GM19099 (cell line): Measurements from ENCODE around the gene CTDNEP1.
A peak's percentile ranks its signal among the peaks of the same experiment; 100 is the strongest.

ENCODE experiments used
- POLR2A ChIP-seq: IDR thresholded peaks from 3 replicates; pipeline ENCODE4 v1.6.1; 2011; ENCODE audit warnings: low read depth; ENCODE audit not compliant: insufficient read length; ENCODE audit errors: extremely low read depth

Gene CTDNEP1

GRCh38 chr17:7205561-7205960 lies 46.0 kb downstream of the CTDNEP1 start:
- no peak for TF ChIP-seq POLR2A

DNA sequence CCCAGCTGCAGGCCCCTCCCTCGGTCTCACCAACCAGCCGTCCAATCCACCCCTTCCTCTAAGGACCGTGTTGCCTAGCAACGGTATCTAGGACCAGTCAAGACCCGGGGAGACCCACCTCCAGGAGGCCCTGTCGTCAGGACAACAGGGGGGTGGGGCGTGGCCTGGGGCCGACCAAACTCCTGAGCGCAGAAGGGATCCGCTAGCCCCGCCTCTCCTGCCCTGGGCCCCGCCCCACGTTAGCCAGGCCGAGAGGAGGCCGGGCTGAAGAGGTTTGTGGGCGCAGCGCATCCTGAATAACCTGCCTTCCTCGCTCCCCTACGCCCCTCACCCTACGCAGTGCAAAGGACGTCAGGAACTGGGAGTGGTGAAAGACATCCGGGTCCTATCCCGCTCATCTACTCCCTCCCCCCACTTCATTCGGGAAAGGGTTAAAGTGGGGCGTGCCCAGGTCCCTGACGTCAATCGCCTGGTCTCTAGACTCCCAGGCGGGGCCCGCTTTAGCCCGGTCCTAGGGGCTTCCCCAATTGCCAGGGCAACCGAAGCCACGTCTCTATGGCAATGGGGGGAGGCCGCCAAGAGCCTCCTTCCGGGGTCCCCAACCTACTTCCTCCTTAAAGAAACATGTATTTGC lies 46.6 kb downstream of the CTDNEP1 start:
- TF ChIP-seq POLR2A: peak; percentile 41

- no peak for TF ChIP-seq POLR2A
These were observed 47.2 kb downstream of the CTDNEP1 start for GRCh38 chr17:7204336-7204735.

DNA sequence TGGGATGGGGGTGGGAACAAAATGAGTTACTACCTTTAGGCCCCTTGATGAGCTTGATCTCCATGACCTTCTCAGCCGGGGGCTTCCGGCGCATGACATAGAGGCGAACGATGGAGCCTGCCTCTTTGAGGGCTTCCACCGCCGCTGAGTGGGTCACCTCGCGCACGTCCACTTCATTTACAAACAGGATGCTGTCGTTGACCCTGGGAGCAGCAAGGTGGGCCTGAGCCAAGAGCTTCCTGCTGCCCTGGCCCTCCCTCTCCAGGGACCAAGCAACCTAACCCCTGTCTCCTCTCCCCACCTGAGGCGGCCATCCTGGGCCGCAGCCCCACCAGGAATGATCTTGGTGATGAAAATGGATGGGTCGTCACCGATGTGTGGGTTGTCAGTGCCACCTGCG lies 48.1 kb downstream of the CTDNEP1 start:
- no peak for TF ChIP-seq POLR2A

DNA sequence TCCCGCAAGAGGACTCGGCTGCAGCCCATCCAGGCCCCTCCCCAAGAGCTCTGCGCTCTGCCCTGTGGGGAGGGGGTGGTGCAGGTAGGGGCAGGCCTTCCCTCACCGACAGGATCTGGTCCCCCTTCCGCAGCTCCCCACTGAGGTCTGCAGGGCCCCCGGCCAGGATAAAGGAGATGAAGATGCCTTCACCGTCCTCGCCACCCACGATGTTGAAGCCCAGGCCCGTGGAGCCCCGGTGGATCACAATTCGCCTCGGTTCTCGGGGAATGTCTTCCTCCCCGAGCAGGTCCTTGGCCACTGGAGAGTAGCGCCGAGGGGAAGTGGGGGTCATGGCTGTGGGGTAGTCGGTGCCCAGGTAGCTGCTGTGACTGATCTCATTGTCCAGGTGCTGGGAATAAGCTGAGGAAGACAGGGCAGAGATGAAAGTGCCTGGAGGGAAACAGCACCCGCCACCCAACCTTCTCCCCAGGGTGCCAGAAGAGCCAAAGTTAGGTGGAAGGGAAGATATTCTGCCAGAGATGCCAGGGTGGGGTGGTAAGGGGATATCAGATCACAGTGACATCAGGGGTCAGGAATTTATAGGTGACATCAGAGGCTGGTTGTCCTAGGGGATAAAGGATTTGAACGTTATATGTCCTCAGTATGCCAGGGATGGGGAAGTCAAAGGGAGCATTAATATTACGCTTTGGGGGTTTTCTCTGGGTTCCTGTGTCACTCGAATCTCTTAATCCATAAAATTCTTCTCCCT lies 54.7 kb downstream of the CTDNEP1 start:
- TF ChIP-seq POLR2A: no peak

DNA sequence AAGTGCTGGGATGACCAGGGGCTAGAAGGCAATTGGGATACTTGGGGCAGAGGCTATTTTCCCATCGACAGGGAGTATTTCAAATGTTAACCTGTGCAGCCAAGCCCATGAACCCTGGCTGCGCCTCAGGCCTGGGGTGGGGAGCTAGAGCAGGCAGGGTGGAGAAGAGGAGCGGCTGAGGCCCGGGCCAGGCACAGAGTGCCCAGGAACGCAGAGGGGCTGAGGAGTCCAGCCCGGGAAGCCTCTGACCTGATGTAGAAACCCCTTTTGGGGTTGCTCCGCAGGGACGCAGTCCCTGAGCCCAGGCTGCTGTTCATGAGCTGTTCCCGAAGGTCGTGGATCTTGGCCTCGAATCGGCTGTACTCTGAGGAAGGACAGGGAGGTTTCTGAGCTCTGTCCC lies 55.6 kb downstream of the CTDNEP1 start:
- TF ChIP-seq POLR2A: no peak
